HG02840 (cell line): ENCODE data around the gene CLDN18.

ENCODE experiments used
- ATAC-seq: cut with Tn5 transposase; IDR thresholded peaks from one replicate; pipeline ENCODE4 v1.9.1; 2021; ENCODE audit warnings: mild to moderate bottlenecking, moderate library complexity, moderate number of reproducible peaks; ENCODE audit not compliant: unreplicated experiment, low FRiP score

Gene CLDN18

GRCh38 chr3:138009476-138010272 lies at the start of gene CLDN18:
Gene CLDN18 (plus strand): TSS chr3:138010165. CDS start chr3:138010226, 61 bp downstream.
- ATAC-seq: no peak

- ATAC-seq: no peak
Observed at GRCh38 chr3:137962251-137962650, 47.7 kb upstream of the CLDN18 start.

GRCh38 chr3:137963463-137963862 lies 46.5 kb upstream of the CLDN18 start:
- ATAC-seq: no peak

GRCh38 chr3:137970914-137971831 lies 38.8 kb upstream of the CLDN18 start:
- ATAC-seq: no peak

GRCh38 chr3:137972396-137972795 lies 37.6 kb upstream of the CLDN18 start:
- no peak for ATAC-seq

- ATAC-seq: no peak
Observed at GRCh38 chr3:137978328-137978727, 31.6 kb upstream of the CLDN18 start.

GRCh38 chr3:137987723-137988122 lies 22.2 kb upstream of the CLDN18 start:
- no peak for ATAC-seq

GRCh38 chr3:137988152-137988551 lies 21.8 kb upstream of the CLDN18 start:
- peak; percentile 73 for ATAC-seq

GRCh38 chr3:137988982-137989381 lies 21.0 kb upstream of the CLDN18 start:
- ATAC-seq: peak; percentile 73

GRCh38 chr3:137990427-137990826 lies 19.5 kb upstream of the CLDN18 start:
- no peak for ATAC-seq

- no peak for ATAC-seq
Observed at GRCh38 chr3:137992592-137992991, 17.4 kb upstream of the CLDN18 start.

- no peak for ATAC-seq
Observed at GRCh38 chr3:137998121-137999042, 11.6 kb upstream of the CLDN18 start.

GRCh38 chr3:138003069-138003468 lies 6.9 kb upstream of the CLDN18 start:
- no peak for ATAC-seq

GRCh38 chr3:138005627-138006026 lies 4.3 kb upstream of the CLDN18 start:
- ATAC-seq: no peak

- ATAC-seq: no peak
Observed at GRCh38 chr3:138007898-138008297, 2.1 kb upstream of the CLDN18 start.

- no peak for ATAC-seq
Observed at GRCh38 chr3:138010273-138010590, 267 bp downstream of the CLDN18 start.

GRCh38 chr3:138011722-138012121 lies 1.8 kb downstream of the CLDN18 start:
- no peak for ATAC-seq

GRCh38 chr3:138012526-138012925 lies 2.6 kb downstream of the CLDN18 start:
- no peak for ATAC-seq

GRCh38 chr3:138016065-138016464 lies 6.1 kb downstream of the CLDN18 start:
- ATAC-seq: no peak

GRCh38 chr3:138019281-138020069 lies 9.5 kb downstream of the CLDN18 start:
- no peak for ATAC-seq
